ENCODE measurements around the gene ZBTB8A.
A peak's percentile ranks its signal among the peaks of the same experiment; 100 is the strongest.
"Not testable (repeated sequence)": the region's sequence is repeated elsewhere in the genome, so short reads cannot be mapped to it uniquely, and the experiment has no call there.

Gene ZBTB8A

DNA sequence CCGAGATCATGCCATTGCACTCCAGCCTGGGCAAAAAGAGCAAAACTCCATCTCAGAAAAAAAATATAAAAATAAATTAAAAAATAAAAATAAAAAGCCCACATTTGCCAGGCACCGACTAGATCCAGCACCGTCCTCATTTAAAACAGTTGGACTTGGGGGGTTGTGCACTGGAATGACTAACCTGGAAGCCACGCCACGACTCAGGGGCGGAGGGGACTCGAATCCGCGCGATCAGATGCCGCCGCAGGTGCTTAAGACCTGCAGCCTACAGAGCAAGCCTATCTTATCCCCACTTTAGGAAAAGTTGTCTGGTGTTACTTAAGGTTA, 72.6 kb downstream of the ZBTB8A start:
- no peak for DNase-seq
- in situ Hi-C loops (cut with MboI; ENCODE audit: low pct_unique_long_range_greater_than_20kb, low sequenced_read_pairs): no loop called here

DNA sequence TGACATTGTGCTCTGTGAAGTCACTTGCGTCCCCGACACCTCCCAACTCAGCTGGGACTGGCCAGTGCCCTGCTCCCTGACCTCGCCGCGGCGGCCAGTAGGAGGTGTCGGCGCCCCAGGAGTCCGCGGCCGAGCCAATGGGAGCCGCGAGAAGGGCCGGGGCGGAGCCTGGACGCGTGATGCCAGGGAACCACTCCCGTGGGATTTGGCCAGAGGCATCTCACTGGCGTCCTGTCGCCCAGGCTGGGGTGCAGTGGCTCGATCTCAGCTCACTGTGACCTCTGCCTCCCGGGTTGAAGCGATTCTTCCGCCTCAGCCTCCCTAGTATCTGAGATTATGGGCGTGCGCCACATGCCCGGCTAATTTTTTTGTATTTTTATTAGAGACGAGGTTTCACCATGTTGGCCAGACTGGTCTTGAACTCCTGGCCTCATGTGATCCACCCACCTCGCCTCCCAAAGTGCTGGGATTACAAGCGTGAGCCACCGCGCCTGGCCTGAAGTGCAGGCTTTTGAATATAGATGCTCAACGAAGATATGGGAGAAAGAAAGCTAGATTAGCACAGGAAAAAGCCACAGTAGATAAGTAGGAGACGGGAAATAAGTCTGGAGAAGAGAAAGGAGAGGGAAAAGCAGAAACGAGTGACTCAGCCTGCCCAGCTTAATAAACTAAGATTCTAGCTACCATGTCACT, 73.1 kb downstream of the ZBTB8A start:
- in situ Hi-C loops (cut with MboI; ENCODE audit: low pct_unique_long_range_greater_than_20kb, low sequenced_read_pairs): no loop called here
- DNase-seq: no peak

DNA sequence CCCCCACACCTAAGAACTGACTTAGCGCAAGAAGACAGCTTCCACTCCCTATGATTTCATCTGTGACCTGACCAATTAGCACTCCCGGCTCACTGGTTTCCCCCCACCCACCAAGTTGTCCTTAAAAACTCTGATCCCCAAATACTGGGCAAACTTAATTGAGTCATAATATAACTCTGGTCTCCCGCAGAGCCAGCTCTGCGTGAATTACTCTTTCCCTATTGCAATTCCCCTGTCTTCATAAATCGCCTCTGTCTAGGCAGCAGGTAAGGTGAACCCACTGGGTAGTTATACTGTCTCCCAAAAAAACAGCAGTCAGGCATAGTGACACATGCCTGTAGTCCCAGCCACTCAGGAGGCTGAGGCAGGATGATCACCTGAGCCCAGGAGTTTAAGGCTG, 74.2 kb downstream of the ZBTB8A start:
- no peak for DNase-seq
- in situ Hi-C loops (cut with MboI; ENCODE audit: low pct_unique_long_range_greater_than_20kb, low sequenced_read_pairs): no loop called here

DNA sequence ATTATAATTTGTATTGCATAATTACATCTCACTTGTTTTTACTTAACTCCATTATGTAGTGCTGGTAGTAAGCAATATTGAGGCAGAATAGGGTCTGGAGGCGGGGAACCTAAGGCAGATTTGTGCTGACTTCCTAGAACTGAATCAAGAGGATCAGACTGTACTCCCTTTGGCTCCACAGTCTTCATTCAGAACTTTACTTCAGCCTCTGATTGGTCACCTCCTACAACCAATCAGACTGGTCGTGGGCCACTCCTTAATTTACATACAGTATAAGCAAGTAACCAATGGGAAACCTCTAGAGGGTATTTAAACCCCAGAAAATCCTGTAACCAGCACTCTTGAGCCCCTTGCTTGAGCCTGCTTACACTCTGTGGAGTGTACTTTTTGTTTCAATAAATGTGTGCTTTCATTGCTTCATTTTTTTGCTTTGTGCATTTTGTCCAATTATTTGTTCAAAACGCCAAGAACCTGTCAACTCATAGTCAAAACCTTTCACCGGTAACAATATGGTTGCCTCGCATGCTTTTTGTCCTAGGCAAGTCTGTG, 79.5 kb downstream of the ZBTB8A start:
- in situ Hi-C loops (cut with MboI; ENCODE audit: low pct_unique_long_range_greater_than_20kb, low sequenced_read_pairs): no loop called here
- no peak for DNase-seq

DNA sequence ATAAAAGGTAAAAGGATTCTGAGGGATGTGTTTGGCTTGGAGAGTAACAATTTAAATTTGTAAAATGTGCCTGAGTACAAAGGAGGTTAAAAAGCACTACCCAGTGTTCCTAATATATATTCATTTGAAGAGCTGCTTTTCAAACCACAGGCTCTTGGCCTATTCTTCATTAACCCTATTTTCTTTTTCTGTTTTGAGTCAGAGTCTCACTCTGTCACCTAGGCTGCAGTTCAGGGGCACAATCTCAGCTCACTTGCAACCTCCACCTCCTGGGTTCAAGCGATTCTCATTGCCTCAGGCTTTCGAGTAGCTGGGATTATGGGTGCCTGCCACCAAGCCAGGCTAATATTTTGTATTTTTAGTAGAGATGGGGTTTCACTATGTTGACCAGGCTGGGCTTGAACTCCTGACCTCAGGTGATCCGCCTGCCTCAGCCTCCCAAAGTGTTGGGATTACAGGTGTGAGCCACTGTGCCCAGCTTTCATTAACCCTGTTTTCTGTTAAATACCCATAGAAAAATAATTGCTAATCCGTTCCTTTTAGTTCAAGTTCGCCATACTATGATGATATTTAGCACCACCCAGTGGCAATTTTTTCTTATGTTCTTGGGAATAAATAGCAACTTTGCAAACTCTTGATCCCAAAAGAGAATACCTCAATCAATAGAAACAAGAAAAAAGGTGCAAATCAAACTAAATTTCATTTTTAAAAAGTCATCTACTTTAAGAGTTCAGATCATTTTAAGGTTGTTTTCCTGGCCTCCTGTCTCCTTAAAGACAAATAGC, 80.7 kb downstream of the ZBTB8A start:
- in situ Hi-C loops (cut with MboI; ENCODE audit: low pct_unique_long_range_greater_than_20kb, low sequenced_read_pairs): no loop called here
- DNase-seq: peak; percentile 19

DNA sequence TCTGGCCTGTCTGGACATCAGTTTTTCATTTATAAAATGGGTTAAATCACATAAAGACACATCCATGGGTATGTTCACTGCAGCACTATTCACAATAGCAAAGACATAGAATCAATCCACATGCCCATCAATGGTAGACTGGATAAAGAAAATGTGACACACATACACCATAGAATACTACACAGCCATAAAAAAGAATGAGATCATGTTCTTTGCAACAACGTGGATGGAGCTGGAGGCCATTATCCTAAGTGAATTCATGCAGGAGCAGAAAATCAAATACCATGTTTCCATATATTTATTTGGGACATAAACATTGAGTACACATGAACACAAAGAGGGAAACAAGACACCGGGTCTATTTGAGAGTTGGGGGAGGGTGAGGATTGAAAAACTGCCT, 83.0 kb downstream of the ZBTB8A start:
- in situ Hi-C loops (cut with MboI; ENCODE audit: low pct_unique_long_range_greater_than_20kb, low sequenced_read_pairs): no loop called here
- no peak for DNase-seq

DNA sequence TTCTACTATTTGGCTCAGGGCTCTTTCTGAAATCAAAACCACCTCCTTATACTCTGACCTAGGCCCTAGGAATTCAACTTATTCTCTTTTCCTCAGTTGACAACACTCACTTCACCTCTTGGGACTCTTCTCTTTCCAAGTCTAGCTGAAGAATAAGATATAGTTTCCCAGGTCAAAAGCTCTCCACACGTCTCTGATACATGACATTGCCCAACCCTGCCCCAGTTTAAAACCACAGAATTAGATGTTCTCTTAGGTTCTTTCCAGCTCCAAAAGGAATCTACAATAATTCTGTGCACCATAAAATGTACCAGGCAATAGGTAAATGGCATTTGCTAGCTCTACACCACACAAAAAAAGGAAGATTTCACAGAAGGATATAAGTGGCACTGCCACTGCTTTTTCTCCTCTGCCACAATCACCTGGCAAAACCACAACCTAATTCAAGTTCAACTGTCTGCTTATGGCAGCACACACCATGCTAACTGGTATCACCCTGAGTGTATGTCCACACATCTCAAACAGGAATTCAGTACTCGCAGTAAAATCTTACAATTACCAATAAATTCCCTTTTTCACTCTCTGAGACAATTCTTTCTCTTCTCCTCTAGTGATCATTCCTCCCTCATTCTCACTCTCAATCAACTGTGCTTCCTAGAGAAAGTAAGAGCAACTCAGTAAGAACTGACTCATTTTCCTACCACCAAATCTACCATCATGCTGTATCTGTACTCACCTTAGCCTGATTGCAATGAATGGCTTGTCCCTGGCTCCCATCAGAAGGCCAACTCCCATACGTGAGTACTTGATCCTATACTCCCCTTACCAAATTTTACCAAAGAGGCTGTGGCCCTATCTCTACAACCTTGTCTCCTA, 83.8 kb downstream of the ZBTB8A start:
- in situ Hi-C loops (cut with MboI; ENCODE audit: low pct_unique_long_range_greater_than_20kb, low sequenced_read_pairs): no loop called here

DNA sequence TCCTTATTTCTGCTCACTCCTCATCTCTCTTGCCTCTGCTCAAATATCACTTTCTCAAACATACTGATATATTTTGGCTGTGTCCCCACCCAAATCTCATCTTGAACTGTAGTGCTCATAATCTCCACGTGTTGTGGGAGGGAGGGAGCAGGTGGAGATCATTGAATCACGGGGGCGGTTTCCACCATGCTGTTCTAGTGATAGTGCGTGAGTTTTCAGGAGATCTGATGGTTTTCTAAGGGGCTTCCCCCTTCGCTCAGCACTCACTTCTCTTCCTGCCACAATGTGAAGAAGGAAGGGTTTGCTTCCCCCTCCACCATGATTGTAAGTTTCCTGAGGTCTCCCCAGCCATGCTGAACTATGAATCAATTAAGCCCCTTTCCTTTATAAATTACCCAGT, 84.5 kb downstream of the ZBTB8A start:
- in situ Hi-C loops (cut with MboI; ENCODE audit: low pct_unique_long_range_greater_than_20kb, low sequenced_read_pairs): no loop called here
- peak; percentile 23 for DNase-seq

More for the DNA sequence above, 83.8 kb downstream of the ZBTB8A start:
- DNase-seq: no peak

DNA sequence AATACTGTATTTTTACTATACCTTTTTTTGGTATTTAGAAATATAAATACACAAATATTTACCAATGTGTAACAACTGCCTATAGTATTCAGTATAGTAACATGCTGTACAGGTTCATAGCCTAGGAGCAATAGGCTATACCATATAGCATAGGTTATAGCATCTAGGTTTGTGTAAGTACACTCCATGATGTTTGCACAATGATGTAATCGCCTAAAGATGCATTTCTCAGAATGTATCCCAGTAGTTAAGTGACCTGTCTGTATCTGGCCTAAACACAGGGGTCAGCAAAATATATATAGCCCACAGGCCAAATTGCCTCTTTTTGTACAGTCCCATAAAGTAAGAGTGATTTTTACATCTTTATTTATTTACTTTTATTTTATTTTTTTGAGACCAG, 86.9 kb downstream of the ZBTB8A start:
- in situ Hi-C loops (cut with MboI; ENCODE audit: low pct_unique_long_range_greater_than_20kb, low sequenced_read_pairs): no loop called here
- no peak for DNase-seq

DNA sequence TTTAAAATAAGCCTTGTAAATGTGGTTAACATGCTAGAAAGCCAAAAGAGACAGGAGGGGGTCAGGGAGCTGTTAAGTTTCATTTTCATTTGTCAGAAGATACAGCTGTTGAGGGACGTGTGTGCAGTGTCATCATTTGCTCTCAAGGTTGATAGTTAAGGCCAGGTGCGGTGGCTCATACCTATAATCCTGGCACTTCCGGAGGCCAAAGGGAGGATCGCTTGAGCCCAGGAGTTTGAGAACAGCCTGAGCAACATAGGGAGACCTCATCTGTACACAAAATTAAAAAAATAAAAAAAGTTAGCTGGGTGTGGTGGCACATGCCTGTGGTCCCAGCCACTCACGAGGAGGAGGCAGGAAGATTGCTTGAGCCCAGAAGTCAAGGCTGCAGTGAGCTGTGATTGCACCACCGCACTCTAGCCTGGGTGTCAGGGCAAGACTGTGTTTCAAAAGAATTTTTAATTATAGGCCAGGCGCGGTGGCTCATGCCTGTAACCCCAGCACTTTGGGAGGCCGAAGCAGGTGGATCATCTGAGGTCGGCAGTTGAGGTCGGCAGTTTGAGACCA, 88.5 kb downstream of the ZBTB8A start:
- in situ Hi-C loops (cut with MboI; ENCODE audit: low pct_unique_long_range_greater_than_20kb, low sequenced_read_pairs): no loop called here

DNA sequence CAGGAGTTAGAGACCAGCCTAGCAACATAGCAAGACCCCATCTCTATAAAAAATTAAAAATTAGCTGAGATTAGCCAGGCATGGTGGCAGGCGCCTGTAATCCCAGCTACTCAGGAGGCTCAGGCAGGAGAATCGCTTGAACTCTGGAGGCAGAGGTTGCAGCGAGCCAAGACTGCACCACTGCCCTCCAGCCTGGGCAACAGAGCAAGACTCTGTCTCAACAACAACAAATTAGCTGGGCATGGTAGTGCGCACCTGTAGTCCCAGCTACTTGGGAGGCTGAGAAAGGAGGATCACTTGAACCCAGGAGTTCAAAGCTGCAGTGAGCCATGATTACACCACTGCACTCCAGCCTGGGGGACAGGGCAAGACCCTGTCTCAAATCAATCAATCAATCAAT, 90.9 kb downstream of the ZBTB8A start:
- in situ Hi-C loops (cut with MboI; ENCODE audit: low pct_unique_long_range_greater_than_20kb, low sequenced_read_pairs); DNase-seq: not testable (repeated sequence)

More for the DNA sequence above, 88.5 kb downstream of the ZBTB8A start:
- DNase-seq: no peak

DNA sequence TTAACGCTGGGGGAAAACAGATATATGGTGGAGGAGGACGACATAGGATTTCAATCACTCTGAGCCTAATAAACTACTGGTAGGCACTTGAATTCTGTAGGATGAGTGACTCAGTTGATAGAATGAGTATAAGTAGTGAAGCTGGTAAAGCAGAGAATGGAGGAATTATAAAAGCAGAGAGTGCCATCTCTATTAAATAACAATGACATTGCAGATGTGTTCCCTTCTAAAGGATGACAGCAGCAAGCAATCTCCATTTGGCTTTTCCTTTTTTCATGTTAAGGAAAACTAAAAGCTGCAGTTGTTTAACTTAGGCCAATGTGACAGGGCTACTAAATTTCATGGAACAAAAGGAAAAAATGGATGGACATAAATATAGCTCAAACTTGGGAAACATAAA, 93.6 kb downstream of the ZBTB8A start:
- no peak for DNase-seq
- in situ Hi-C loops (cut with MboI; ENCODE audit: low pct_unique_long_range_greater_than_20kb, low sequenced_read_pairs): no loop called here

DNA sequence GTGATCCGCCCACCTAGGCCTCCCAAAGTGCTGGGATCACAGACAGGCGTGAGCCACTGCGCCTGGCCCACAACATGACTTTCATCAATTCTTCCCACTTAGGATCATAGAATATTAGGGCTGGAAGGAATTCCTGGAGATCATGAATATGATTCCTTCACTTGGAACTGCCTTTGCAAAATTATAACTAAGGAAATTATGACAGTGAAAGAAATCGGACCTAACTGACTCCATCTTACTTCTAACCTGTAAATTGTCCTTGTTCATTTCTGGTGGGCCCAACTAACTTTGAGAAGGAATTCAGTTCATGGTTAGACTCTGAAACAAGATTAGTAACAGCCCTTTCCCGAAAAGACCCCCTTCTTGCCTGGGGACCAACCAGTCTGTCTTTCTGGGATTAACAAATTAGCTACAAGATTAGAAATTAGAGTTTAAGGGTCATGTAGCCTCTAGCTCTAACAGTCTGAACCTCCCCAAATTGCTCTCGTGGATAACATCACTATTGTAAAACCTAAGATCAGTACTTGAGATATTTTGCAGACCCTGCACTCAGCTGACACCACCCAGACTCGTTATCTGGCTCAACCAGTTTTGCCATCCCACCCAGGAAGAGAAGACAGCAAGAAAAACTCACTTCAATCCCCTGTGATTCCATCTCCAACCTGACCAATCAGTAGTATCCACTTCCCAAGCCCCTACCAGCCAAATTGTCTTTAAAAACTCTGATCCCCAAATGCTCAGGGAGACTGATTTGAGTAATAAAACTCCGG, 96.5 kb downstream of the ZBTB8A start:
- in situ Hi-C loops (cut with MboI; ENCODE audit: low pct_unique_long_range_greater_than_20kb, low sequenced_read_pairs): no loop called here
- DNase-seq: no peak

DNA sequence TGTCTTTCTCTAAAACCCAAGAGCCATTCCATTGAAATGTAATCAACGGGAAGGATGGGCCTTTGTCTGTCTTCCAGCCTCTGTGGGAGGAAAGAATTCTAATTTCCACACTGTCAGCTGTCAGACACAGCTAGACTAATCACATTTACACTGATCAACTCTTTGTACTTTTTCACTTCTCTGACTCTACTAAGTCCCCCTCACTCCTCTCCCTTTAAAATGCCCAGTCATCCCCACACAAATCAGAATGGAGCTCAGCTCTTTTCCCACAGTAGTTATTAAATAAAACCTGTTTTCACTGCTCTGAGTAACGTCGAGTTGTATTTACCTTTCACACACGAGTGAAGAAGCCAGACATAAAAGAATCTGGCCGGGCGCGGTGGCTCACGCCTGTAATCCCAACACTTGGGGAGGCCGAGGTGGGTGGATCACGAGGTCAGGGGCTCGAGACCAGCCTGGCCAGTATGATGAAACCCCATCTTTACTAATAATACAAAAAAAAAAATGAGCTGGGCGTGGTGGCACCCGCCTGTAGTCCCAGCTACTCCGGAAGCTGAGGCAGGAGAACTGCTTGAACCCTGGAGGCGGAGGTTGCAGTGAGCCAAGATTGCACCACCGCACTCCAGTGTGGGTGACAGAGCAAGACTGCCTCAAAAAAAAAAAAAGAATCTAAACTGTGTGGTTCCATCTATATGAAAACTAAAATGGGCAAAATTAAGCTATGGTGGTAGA, 97.9 kb downstream of the ZBTB8A start:
- in situ Hi-C loops (cut with MboI; ENCODE audit: low pct_unique_long_range_greater_than_20kb, low sequenced_read_pairs): no loop called here
- DNase-seq: no peak

DNA sequence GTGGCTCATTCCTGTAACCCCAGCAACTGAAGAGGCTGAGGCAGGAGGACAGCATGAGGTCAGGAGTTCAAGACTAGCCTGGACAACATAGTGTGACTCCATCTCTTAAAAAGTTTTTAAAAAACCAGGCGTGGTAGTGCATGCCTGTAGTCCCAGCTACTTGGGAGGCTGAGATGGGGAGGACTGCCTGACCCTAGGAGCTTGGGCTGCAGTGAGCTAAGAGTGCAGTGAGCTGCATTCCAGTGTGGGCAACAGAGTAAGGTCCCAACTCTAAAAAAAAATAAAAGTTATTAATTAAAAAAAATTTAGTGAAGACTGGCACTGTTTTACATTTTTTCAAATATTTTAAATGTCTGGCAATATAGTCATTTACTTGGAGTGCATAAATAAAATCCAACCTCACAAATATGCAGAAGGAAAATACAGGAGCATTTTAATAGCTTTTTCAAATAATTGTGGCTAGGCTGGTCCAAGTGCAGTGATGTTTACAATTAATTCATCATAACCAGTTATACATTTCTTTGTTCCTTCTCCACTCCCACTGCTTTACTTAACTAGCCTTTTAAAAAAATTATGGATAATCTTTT, 100.4 kb downstream of the ZBTB8A start:
- no peak for DNase-seq
- in situ Hi-C loops (cut with MboI; ENCODE audit: low pct_unique_long_range_greater_than_20kb, low sequenced_read_pairs): no loop called here

DNA sequence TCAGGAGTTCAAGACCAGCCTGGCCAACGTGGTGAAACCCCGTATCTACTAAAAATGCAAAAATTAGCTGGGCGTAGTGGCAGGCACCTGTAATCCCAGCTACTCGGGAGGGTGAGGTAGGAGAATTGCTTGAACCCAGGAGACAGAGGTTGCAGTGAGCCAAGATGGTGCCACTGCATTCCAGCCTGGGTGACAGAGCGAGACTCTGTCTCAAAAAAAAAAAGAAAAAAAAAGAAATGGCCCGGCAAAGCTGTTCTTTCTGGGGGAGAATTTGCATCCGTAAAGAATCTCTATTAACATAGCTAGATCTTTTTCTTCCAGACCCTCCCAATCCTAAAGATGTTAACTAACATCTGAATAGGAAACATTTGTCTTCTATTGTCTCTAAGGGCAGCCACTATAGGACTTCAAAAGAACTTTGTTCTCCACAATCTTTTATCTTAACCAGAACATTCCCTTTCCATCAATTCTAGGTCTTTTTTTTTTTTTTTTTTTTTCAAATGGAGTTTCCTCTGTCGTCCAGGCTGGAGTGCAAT, 103.1 kb downstream of the ZBTB8A start:
- in situ Hi-C loops (cut with MboI; ENCODE audit: low pct_unique_long_range_greater_than_20kb, low sequenced_read_pairs); DNase-seq: not testable (repeated sequence)

DNA sequence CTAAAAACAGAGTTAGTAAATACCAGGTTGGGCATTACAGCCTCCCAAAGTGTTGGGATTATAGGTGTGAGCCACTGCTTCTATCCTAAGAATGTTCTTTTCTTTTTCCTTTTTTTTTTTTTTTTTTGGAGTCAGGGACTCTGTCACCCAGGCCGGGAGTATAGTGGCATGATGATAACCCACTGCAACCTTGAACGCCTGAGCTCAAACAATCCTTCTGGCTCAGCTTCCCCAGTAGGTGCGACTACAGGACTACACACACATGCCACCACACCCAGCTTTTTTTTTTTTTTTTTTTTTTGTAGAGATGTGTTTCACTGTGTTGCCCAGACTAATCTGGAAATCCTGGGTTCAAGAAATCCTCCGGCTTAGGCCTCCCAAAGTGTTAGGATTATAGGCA, 105.2 kb downstream of the ZBTB8A start:
- DNase-seq: no peak
- in situ Hi-C loops (cut with MboI; ENCODE audit: low pct_unique_long_range_greater_than_20kb, low sequenced_read_pairs): no loop called here
